Activated CD8-positive, alpha-beta memory T cell treated with anti-CD3 and anti-CD28 coated beads for 1 hour (primary cell): ENCODE measurements around the gene TICRR.

ENCODE experiments used
- DNase-seq, 2 donors: peaks; one replicate each; pipeline ENCODE4 v3.0.0-alpha.2; 2020; ENCODE audit warnings: low read depth in 1 of 2; ENCODE audit errors: extremely low read depth in 1 of 2

TICRR gene

DNA sequence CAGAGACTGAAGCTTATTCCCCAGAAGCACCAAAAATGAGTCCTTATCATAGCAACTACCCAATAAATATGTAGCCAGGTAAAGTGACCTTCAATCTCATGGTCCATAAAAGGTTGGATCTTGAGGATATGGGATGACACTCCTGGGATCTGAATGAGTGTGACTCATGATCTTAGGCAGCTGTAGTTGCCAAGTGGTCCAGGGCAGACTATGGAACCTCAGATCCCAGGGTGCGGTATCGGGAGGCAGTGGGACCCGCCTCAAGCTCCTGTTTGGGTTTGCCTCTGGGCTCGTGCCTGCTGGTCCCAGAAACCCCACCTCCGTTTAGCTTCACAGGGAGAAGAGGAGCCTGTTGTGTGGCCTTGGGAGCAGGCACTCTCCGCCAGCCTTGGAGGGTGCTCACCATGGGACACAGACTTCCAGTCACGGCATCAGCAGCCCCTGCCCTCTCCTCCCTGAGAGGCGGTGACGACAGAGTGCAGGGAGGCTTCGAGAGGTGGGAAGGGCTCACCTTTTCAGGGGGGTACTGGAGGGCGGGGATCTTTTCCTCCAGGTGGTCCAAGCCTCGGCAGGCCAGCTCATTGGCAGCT, 95.8 kb downstream of the TICRR start:
- no peak for DNase-seq

DNA sequence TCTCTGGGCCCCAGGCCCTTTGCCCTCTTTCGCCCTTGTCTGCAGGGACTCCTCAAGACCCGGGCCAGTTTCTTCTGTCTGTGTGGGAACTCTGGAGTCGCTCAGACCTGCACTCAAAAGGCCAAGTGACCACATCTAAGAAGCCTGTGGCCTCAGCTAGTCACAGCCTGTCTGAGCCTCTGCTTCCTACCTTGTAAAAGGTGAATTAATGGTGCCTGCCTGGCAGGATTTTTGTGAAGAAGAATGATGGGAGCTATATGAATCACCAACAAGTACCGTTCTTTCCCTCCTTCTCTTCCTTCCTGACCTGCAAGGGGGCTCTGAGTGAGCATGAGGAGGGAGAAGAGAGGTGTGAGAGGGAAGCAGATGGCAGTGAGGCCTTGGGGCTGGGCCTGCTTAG, 96.4 kb downstream of the TICRR start:
- DNase-seq = no peak

DNA sequence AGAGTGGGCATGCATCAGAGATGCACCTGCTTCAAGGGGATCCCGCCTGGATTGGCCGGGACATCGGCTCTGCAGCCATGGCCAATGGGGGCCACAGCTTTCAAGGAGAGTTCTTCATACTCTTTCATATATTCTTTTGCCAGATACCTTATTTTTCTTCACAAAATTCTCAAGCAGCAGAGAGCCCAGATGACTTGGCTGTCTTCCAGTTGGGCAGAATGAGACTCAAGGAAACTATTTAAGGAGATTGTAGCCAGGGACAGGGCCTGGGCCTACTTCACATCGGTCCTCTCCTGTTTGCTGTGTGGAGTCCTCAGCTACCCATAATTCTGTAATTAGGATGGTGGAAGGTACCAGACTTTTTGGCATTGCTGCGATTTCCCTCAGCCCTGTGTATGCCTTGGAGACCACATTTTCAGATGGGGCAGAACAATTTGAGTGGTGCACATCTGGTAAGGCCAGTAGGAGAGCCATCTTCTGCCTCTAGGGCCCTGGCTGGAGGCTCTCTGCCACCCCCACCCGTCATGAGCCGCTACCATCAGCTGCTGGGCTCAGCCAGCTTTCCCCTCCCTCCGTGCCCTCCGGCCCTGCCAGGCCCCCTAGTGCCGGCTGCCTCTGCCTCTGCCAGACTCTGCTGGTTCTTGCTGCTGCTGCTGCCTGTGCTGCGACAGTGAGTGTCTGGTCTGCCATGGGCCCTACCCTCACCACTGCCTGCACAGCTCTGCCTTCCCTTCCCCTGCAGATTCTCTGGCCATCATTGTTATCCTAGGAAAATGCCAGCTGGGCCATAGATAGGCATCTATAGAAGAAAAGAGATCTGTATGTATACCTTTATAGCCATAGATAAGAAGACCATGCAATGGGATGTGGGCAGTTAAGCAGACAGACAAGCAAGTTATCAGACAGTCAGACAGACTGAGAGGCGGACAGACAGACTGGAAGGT, 97.2 kb downstream of the TICRR start:
- DNase-seq = no peak

DNA sequence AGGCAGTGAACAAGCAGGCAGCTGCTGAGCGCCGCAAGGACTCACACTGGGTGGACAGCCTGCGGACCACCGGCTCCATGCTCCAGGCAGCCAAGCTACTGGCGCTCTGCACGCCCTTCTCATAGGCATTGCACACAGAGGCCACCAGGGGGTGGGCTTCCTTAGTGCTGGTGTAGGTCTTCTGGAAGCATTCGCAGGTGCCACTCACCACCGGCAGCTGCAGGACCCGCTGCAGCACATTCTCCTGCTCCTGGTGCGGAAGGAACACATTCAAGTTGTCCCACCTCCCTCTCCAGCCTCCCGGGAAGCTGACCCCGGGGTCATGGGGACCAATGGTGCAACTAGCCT, 97.9 kb downstream of the TICRR start:
- no peak for DNase-seq

DNA sequence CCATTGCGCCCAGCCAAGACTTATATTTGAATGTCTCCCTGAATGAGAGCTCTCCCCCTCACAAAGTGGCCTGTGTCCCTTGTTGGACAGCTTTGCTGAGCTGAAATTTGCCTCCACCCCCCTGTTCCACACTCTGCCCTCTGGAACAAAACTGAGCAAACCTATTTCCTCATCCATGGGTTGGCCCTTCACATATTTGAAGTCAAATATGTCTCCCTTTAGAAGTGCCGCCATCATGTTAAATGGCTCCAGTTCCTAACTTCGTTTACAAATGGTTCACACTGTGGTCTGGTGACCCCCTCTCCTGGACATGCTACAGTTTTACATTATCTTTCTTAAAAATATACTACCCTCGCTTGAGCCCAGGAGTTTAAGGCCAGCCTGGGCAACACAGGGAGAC, 99.3 kb downstream of the TICRR start:
- no peak for DNase-seq

DNA sequence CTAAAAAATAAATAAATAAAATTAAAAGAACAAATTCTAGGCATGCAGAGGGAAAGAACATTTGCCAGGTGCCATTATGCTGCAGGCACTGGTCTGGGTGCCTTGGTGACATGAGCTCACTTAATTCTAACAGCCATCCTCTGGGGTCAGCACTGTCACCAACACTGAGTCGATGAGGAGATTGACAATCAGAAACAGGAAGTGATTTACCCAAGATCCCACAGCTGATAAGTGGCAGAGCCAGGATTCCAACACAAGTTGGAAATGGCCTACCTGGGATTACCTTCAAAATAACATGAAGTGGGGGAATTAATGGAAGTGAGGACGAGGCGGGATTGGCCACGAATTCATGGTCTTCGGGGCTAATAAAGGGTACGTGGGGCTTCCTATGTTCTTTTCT, 100.3 kb downstream of the TICRR start:
- DNase-seq = no peak

DNA sequence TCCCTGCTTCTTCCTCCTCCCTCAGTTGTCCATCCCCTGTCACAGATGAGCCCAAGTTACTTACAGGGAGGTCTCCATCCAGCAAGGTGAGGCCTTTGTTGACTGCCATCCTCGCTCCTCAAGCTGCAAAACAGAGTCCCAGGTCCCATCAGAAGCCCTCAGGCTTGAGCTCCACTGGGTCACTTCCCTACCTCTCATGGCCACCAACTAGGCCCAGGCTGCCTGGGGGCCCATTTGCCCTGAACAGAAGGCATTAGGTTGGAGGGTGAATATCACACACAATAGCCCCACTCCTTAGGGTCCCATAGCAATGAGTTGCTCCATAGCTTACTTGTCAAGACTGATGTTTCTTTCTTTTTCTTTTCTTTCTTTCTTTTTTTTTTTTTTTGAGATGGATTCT, 102.1 kb downstream of the TICRR start:
- DNase-seq = no peak
